TTC549 (cell line): ENCODE measurements around the gene EHMT1.

ENCODE experiments used
- FAIRE-seq: peaks from 2 replicates; lab custom pipeline; 2012; peaks lifted over from hg19 to GRCh38; lab: Jason Lieb, UNC

EHMT1 gene

DNA sequence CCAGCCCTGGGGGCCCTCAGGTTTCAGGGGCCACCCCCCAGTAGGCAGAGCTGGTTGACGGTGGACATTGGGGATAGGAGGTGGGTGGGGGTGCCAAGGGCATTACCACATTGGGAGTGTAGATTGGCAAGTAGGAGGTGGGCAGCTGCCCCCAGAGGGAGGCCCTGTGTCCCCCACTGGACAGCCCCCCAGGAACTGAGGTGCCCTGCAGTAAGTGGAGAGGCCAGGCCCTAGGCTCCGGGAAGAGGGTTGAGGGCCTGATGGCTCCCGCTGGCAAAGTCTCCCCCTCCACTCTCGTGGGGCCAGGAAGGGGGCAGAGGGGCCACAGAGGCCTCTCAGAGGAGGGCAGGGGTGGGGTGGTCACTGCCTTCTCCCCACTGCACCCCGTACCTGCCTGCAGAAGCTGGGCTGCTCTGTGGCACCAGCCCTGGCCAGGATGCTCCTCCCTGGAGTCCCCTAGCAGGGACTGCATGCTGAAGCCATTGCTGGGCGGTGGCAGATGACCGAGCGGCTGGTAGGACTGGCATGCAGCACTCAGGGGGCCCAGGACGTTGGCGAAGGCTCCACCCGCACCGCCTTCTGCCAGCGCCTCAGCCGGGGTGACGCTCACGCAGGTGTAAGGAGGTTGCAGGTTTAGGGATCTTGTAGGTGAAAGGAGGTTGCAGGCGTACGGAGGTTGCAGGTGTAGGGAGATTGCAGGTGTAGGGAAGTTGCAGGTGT is 169.1 kb downstream of the EHMT1 start:
- FAIRE-seq, result no peak

DNA sequence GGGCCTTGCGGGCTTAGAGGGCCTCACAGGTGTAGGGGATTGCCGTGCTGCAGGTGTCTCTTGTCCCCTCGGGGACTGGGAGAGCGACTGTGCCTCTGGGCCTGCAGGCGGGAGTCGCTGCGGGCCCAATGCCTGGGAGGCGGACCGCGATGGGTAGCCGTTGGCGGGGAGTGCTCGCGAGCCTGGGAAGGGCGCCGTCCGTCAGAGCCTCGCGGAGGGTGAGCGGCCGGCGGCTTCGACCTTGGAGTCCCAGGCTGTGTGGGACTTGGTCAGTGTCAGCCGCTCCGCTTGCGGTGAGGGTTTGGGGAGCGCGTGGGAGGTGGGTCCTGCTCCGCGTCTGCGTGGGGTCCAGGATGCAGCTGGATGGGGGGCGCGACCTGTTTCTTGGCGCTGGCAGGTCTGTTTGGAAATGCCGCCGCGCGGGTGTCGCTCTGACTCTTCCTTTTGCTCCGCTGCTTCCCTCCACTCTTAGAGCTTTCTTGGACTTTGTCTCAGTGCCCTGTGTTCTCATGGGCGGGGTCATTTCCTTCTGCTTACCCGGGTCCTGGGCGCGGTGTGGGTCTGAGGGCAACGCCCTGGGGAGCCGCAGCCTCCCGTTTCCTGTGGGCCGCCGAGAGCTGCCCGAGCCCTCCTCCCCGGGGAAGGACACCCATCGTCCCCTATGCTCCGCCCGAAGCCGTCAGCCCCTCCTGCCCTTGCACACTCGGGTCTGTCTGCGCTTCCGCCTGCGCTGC is 169.9 kb downstream of the EHMT1 start:
- no peak for FAIRE-seq

DNA sequence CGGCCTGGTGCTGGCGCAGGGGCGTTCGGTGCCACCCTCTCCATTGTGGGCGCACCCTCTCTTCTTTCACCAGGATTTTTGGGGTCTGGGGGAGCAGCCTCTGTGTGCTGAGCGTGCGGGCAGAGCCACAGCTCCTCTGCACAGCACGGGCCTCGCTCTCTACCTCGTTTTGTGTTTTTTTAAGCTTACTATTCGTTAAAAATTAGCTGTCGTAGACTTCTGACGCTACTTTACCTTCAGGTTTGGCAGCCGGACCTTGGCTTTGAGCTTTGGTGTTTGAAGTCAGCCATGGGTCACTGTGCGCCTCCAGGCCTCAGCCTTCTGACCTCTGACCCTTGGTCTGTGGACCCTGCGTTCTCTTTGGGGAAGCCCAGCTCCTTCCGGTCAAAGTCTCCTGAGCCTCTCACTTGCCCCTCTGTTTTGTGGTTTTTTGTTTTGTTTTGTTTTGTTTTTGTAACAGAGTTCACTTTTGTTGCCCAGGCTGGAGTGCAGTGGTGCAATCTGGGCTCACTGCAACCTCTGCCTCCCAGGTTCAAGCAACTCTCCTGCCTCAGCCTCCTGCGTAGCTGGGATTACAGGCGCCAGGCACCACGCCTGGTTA is 170.6 kb downstream of the EHMT1 start:
- no peak for FAIRE-seq

DNA sequence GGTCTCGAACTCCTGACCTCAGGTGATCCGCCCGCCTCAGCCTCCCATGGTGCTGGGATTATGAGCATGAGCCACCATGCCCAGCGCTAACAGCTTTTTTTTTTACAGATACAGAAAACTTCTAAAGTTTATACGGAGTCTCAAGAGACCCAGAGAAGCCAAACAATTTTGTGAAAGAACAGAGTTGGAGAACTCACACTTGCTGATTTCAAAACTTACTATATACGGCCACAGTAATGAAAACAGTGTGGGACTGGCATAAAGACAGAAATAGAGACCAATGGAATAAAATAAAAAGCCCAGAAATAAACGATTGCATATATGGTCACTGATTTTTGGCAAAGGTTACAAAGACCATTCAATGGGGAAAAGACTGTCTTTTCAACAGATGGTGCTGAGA is 173.1 kb downstream of the EHMT1 start:
- FAIRE-seq, result no peak

DNA sequence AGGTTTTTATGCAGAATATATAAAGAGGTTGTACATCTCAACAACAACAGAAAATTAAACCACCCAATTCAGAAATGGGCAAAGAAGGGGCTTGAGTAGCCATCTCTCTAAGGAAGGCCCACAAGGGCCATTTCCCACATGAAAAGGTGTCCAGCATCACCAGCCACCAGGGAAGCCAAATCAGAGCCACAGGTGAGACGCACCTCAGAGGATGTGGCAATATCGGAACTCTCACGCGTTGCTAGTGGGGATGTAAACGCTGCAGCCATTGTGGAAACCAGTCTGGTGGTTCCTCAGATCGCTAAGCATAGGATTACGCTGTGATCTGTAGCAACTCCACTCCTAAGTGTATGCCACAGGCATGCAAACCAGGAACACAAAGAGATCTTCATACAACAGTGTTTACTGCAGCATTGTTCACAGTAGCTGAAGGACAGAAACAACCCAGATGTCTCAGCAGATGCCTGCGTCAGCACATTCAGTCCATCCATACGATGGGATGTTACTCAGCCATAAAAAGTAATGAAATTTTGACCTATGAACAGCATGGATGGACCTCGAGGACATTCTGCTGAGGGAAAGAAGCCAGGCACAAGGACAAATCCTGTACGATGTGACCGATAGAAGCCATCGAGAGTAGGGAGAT is 174.5 kb downstream of the EHMT1 start:
- no peak for FAIRE-seq

DNA sequence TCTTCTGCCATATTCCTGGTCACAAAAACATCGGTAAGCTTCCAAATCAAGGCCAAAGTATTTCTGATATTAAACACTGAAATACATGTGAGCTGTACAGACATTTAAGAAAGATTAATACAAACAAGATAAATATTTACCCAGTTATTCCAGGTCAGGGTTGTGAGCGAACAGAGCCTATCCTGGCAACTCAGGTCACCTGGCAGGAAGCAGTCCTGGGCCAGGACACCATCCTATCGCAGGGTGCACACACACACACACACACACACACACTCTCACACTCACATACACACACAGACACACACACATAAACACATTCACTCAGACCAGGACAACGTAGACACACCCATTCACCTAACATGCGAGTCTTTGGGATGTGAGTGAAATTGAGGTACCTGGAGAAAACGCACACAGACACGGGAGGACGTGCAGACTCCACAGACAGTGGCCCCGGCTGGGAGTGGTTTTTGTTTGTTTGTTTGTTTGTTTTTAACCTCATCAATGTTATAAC is 176.4 kb downstream of the EHMT1 start:
- no peak for FAIRE-seq

DNA sequence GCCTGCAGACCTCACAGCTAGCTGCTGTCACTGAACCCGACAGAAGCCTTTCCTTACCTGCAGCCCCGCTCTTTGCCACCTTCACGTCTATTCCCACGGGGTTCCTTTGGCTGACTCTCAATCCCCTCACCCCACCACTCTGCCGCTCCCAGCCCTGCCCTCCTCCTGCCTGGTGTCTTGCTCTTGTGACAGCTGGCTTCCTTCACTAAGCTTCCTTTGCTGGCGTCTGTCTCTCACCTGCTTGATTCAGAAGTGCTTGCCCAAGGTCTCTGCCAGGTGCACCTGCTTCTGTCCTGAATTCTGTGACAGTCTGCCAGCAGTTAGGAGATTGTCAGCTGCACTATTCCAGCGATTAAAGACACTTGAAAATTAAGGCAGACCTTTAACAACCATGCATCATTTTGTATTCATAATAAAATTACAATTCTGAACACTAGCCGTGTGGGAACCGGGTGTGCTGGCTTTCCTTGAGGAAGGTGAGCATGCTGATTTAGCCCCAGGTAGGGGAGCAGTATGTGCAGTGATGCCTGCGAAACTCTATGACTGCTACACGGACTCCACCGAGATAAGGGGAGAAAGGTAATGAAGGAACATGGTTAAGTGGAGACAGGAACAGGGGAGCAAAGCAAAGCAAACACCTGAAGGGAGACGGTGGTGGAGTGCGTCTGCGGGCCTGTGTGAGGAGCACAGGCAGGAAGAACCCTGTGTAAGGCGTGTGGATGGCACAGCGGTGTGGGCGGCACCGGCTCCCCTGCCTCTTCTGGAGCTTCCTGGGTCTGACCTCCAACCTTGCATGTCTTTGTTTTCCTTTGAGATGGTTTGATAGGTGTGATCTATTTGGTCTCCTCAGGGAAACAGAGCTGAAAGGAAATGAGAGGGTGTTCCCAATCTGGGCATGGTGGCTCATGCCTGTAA is 178.7 kb downstream of the EHMT1 start:
- no peak for FAIRE-seq

DNA sequence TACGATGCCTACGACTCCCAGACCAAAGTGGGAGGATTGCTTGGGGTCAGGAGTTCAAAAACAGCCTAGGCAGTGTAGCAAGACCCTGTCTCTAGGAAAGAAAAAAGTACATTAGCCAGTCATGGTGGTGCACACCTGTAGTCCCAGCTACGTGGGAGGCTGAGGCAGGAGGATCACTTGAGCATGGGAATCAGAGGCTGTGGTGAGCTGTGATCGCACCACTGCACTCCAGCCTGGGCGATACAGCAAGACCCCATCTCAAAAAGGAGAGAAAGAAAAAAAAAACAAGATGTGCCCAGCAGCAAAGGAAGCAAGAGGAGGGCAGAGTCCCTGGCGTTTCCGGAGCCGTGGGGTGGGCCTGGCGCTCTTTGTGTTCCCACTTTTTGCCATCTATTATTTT is 179.3 kb downstream of the EHMT1 start:
- FAIRE-seq, result no peak

DNA sequence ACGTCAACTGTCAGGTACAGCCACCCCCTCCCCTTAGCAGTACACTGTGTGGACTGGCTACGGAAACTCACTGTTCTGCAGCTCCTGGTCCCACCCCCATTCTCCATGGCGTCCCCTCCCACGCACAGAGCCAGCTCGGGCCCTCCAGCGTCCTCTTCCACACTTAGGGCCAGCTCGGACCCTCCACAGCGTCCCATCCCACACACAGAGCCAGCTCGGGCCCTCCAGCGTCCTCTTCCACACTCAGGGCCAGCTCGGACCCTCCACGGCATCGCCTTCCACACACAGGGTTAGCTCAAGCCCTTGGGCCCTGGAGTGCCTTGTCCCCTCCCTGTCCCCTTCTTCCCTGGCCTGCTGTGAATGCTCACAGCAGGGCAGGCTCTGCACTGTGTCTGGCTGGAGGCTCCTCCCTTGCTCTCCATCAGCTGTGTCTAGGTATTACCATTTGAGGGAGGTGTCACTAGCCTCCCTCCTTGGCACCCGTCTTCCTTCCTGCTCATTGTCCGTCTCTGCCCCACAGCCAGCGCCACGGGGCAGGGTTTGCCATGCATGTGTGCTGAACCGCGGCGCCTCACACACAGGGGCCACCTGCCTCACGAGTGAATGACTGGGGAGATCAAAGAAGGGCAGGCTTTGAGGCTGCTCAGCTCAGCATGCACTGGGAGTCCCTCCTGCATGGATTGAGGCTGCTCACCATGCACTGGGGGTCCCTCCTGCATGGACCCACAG is 180.3 kb downstream of the EHMT1 start:
- no peak for FAIRE-seq

DNA sequence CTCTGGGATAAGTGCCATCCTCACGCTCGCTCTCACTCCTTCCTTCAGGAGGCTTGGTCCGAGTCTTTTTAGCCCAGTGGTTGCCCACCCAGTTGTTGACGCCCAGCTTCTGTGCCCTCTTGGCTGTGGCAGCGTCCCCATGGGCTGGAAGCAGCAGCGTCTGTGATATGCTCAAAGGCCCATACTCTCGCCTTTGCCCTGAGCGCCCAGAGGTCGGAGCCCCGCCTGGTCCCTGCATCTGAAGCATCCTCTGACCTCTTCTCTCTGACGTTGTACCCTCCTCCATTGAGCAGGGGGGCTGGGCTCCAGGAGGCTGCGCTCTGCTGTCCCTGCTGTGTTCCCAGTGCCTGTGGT is 180.8 kb downstream of the EHMT1 start:
- no peak for FAIRE-seq

DNA sequence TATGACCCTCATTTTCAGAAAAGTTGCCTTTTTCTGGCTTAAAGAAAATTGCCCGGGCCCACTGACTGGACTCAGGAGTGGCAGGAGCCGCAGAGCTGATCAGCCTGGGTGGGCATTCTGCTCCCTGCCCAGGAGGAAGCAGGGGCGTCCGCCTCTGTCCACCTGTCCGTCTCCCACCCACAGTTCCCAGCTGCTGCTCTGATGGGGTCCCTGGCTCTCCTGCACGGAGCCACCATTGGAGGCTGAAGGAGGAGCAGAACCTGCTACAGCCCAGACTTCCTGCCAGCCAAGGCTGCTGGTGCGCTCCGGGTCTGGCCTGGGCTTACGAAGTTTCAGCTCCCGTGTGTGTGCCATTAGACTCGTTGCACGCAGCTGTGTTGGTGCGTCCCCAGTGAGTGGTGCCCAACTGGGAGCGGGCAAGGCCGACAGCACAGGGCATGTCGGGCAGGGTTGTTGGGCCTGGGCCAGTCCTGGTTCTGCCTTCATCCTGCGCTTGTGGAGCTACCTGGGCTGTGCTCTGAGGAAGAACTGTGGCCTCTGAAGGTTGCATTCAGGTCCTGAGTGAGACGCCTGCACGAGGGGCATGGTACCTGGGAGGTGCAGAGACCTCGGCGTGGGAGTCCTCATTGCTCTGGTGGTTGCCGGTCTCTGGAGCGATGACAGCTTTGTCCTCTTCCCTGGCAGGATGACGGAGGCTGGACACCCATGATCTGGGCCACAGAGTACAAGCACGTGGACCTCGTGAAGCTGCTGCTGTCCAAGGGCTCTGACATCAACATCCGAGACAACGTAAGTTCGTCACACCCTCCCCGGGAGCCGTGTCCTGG is 181.6 kb downstream of the EHMT1 start:
- FAIRE-seq, result no peak

DNA sequence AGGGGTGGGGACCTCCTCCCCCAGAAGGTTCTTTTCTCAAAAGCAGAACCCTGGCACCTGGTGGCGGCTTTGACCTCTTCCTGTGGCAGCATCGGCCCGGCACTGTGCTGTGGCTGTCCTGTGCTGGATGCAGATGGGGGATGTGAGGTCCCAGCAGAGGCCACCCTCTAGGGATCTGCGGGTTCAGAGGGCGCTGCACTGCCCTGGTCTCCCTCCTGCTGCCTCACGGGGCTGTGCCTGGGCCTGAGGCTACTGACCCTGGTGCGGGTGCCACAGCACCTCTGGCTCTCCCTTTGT is 182.2 kb downstream of the EHMT1 start:
- no peak for FAIRE-seq

DNA sequence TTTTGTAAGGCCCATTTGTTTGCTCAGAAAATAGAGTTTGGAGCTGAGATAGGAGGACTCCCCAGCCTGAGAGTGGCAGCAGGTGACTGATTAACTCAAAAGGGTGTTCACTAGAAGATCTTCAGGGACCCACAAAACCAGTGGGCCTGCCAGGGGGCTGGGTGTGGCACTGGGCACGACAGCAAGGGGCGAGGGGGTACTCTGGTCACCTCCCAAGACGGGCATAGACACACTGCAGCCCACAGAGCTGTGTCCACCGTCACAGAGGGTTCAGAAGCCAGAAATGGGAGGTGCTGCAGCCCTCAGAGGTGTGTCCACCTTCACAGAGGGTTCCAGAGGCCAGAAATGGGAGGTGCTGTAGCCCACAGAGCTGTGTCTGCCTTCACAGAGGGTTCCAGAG is 183.2 kb downstream of the EHMT1 start:
- no peak for FAIRE-seq

DNA sequence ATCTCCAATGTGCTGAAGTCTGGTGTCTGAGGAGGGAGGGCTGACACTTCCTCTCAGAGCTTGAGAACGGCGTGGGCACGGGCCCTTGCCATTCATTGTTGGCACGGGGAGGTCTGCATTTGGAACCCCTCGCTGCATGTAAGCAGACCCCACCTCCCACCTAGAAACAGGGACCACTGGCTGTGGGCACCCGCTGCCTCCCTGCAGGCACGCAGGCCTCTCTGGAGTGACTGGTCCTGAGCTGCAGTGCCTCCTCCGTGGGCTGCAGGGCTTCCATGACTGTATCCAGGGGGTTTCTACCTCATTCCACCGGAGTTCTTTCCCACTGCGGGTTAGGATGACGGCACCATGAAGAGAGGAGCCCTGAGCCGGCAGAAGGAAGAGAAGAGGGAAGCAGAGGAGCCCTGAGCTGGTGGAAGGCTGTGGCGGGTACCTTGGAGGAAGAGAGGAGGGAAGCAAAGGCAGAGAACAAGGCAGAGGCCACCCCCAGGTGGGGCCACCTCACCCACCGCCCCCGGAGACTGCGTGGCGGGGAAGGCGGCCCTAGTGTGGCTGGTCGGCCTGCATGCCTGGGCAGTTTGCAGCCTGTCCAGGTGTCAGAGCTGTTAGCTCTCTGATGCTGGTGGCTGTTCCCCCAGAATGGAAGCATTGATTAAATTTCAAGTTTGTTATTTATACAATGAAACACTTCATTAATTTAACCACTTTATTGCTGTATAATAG is 183.9 kb downstream of the EHMT1 start:
- FAIRE-seq, result no peak

DNA sequence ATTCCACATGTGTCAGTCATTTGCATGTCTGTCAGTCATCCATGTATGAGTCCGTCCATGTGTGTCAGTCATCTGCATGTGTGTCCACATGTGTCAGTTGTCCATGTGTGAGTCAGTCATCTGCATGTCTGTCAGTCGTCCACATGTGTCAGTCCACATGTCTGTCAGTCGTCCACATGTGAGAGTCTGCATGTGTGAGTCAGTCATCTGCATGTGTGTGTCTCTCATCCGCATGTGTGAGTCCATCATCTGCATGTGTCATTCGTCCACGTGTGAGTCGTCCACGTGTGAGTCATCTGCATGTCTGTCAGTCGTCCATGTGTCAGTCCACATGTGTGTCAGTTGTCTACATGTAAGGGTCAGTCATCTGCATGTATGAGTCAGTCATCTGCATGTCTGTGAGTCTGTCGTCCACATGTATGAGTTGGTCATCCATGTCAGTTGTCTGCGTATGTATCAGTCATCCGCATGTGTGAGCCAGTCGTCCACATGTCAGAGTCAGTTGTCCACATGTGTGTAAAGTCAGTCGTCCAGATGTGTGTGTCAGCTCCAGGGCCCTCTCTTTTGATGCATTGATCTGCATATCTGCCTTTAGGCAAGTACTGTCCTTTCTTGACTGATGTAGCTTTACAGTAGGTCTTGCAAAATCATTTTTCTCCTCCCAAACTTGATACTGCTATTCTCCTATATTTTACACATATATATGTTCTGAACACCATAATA is 186.3 kb downstream of the EHMT1 start:
- FAIRE-seq, result no peak

DNA sequence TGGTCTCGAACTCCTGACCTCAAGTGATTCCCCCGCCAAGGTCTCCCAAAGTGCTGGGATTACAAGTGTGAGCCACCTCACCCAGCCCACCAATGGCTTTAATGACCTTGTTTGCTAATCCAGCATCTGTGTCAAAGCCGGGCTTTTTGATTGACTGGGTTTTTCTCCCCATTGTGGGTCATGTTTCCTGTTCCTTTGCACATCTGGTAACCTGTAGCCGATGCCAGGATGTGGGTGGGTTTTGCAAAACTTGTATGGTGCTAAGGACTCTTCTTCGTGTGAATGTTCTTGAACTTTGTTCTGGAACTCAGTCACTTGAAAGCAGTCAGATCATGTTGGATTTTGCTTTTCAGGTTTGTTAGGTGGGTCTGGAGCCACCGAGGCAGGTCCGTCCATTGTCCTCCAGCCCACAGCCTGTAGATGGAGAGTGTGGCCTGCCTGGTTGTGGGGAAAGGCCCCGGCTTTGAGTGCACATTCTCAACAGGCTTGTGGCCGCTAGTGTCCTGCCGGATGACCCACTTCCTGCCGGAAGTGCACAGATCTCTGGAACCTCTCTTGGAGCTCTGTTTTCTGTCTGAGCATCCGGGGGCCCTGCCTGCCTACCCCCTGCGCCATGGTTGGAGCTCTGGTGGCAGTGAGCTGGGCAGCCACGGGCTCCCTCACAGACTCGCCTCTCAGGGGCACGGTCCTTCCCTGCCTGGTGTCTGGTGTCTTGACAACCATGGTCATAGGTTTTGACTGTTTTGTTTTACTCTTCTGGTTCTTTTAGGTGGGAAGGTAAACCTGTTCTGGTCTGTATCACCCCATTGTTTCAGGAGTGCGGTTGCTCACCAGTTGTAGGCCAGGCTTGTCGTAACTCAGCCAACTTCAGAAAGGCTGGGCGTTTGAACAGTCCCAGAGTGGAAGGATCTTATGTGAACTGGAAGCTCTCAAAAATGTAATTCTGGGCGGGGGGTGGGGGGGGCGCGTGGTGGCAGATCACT is 189.2 kb downstream of the EHMT1 start:
- no peak for FAIRE-seq

DNA sequence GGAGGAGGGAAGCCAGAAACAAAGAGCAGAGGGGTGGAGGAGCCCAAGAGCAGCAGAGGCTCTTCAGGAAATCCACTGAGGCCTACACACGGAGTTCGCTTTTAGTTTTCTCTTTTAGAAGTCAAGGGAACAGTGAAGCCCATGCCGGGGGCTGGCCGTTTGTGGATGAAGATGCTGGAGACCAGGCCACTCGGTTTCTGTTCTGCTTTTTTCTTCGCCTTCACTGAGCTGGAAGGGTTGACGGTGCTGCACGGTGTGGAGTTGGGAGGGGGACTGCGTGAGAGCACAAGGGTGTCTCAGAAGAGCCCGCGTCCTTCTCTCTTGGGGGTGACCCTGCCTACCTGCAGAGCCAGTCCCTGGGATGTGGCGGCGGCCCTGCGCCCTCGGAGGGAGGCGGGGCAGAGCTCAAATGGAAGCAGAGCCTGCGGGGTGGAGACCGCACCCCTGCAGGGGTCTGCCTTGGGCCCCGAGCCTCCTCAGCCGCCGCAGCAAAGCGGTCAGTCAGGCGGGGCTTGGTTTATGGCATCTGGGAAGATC is 190.3 kb downstream of the EHMT1 start:
- no peak for FAIRE-seq
